Measurements from ENCODE around the gene TMEM232. TPM values are rescaled to one million over a fixed set of nuclear protein-coding genes. Genes with fewer than 3 reads are reported as not detected.

The TMEM232 gene
- total and polyA plus RNA-seq, 4 donors: 3.4 to 28.3 (median 9.3) TPM

DNA sequence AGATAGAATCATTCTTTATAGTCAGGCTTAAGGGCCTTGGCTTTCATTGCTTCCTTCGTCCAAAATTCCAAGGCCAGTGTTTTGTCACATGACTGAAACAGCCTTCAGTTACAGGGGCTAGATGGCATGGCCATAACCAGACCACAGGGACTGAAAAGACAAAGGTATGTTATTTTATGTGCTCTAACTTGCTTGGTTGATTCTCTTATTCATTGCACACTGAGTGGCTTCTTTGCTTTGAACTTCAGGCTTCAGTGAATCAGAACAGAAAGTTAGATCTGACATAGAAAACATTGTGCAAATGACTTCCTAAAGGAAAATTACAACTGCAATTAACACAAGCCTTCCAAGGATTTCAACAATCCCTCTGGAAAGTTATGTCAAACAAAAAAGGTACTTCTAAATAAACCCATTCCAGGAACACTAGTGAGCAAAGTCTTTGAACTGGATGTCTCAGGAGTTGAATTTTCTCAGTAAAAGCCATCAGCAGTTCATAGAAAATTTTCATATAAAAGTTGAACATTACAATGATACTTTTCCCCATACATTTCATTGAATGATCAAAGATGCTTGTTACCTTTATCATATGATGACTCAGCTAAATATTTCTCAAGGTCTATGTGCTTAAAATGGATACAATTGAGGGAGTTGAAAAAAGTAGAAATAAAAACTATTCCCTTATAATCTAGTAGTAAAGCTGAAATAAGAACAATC, 355.3 kb downstream of the TMEM232 start:
- Histone ChIP-seq H3K27ac (ENCODE audit: low read depth in 1 of 2, low read length in 1 of 2) (no peak overlapping the region), H3K4me1 (ENCODE audit: control insufficient read depth in 5 of 5, insufficient read depth in 5 of 5, low read length in 5 of 5) (peaks cover 0 to 4% (median 0%) of the 10 kb centered on the region in 5 donors), H3K27me3 (ENCODE audit: control insufficient read depth in 3 of 3, insufficient read depth in 3 of 3, low read length in 2 of 3) (no peaks in the 10 kb centered on the region), H3K36me3 (ENCODE audit: control insufficient read depth in 4 of 4, insufficient read depth in 4 of 4, low read length in 4 of 4) (no peaks in the 10 kb centered on the region), H3K4me3 (no peak overlapping the region), H3K9me3 (ENCODE audit: control insufficient read depth in 4 of 4, insufficient read depth in 3 of 4, low read length in 3 of 4) (no peaks in the 10 kb centered on the region), H3K9ac (ENCODE audit: insufficient read depth in 1 of 2, low read length in 2 of 2) (no peak overlapping the region)
- TF ChIP-seq, protein P1, sequence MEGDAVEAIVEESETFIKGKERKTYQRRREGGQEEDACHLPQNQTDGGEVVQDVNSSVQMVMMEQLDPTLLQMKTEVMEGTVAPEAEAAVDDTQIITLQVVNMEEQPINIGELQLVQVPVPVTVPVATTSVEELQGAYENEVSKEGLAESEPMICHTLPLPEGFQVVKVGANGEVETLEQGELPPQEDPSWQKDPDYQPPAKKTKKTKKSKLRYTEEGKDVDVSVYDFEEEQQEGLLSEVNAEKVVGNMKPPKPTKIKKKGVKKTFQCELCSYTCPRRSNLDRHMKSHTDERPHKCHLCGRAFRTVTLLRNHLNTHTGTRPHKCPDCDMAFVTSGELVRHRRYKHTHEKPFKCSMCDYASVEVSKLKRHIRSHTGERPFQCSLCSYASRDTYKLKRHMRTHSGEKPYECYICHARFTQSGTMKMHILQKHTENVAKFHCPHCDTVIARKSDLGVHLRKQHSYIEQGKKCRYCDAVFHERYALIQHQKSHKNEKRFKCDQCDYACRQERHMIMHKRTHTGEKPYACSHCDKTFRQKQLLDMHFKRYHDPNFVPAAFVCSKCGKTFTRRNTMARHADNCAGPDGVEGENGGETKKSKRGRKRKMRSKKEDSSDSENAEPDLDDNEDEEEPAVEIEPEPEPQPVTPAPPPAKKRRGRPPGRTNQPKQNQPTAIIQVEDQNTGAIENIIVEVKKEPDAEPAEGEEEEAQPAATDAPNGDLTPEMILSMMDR (IDR thresholded peaks at IDR 0.05; ENCODE audit: control extremely low read depth, extremely low read depth): no peak
- DNase-seq (no peak), ATAC-seq (ENCODE audit: insufficient read depth, low FRiP score) (no peak)
- WGBS, 2 donors: 59 to 78% methylated on average over 1 of the region's 1 CpG

Small RNA genes within 50 kb of the gene (small RNA-seq; reads per million reads assigned to genes)
- gene MIR548F3 (ENCODE audit: low replicate concordance) (not detected), gene RF00432 (ENCODE audit: low replicate concordance) (not detected)

Other genes with a start within 250 kb of the TMEM232 start
- gene SLC25A46, start 12.3 kb upstream of the TMEM232 start, total RNA-seq: 10 to 100 TPM; 44.4 to 61.5 TPM
- 10 to 100 TPM; 14.6 to 21.0 TPM for gene SLC25A46, start 12.3 kb upstream of the TMEM232 start, polyA plus RNA-seq